Measurements from ENCODE around the gene PLA2G4B. TPM values are rescaled to one million over a fixed set of nuclear protein-coding genes. Genes with fewer than 3 reads are reported as not detected.

PLA2G4B gene
- total and polyA plus RNA-seq, 5 donors = 1.8 to 7.1 (median 5.7) TPM

DNA sequence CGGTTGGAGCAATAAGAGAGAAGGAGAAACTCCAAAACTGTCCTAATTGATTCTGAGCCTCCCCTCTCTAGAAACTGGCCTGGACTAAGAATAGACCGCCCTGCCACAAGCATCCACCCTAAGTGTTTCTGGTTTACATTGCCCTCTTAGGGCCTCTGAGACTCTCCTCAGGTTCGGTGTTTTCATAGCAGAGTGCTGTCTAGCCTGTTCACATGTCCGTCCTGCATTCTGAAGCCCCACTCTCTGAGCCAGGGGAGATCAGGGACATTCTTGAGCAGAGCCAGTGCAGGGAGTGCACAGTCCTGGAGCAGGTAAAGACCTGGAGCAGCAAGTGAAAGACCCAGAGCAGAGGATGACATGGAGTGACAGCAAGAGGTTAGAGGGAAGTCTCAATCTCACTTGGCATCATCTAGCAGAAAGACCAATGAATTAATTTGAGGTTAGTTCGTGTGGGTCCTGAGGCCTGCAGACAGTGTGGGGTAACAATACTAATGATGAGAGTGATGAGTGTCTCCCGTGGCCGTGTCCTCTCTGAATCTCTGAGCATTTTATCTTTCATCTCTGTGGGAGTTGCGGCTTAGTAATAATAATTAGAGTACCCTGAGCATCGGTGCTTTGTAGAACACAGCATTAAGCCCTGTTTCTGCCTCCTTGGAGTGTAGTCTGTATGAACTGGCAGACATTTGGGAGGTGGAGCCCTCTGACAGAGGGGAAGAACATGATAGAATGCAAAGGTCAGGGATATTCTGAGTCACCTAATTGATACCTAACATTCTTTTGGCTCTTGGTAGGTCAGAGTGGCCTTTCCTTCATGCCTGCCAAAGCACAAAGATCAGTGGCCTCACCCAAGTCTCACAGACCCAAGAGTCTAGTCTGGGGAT, 39.8 kb upstream of the PLA2G4B start:
- H3K27me3 ChIP-seq (ENCODE audit: control insufficient read depth, insufficient read depth) = no peaks in the 10 kb centered on the region
- intact Hi-C loops (cut with DNase I) = no loop called here
- H3K4me3 ChIP-seq (ENCODE audit: low read length) = no peak overlapping the region
- H3K9me3 ChIP-seq (ENCODE audit: control insufficient read depth, low read length) = no peaks in the 10 kb centered on the region
- ATAC-seq (peak in 1 of 2 donors; percentile 56), DNase-seq (no peak)
- 76% methylated on average over 9 of the region's 9 CpGs for WGBS
- H3K27ac ChIP-seq (ENCODE audit: low read length) = no peak overlapping the region
- H3K4me1 ChIP-seq (ENCODE audit: control insufficient read depth, insufficient read depth, low read length) = peaks cover 5% of the 10 kb centered on the region

DNA sequence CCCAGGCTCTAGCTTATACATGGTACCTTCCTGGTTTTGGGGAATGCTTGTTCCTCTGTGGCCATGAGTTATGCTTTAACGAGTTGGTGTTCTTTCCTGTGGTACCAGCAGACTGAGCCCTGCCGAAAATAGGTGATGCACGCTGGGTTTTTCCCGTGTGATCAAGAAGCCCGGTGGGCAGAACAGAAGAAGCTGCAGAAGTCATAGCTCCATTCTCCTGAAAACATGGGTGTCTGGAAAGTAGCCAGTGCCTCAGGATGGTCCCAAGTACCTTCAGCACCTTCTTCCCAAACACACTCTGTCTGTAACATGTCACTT, 39.2 kb upstream of the PLA2G4B start:
- no peaks in the 10 kb centered on the region for H3K9me3 ChIP-seq (ENCODE audit: control insufficient read depth, low read length)
- no peak for DNase-seq
- WGBS = 83% methylated on average over 5 of the region's 5 CpGs
- H3K4me3 ChIP-seq (ENCODE audit: low read length) = no peak overlapping the region
- intact Hi-C loops (cut with DNase I) = no loop called here
- no peak for ATAC-seq
- H3K27ac ChIP-seq (ENCODE audit: low read length) = no peak overlapping the region
- H3K4me1 ChIP-seq (ENCODE audit: control insufficient read depth, insufficient read depth, low read length) = peaks cover 6% of the 10 kb centered on the region
- no peaks in the 10 kb centered on the region for H3K27me3 ChIP-seq (ENCODE audit: control insufficient read depth, insufficient read depth)

DNA sequence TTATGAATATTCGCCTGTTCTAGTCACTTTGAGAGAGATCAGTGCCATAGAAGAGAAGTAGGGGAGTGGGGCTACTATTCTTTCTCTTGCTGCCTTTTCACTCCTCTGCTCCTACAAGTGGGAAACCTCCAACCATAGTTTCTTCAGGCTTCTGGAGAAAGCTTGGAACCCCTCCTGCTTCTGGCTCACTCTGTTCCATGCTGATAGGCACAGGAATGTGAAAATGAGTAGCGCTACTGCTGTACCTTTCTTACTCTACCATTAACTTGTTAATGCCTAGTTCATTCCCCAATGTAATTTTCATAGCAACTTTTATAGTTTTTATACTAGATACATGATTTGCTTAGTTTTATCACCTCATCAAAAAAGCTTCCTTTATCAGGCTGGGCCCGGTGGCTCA, 37.5 kb upstream of the PLA2G4B start:
- 89% methylated on average over 3 of the region's 3 CpGs for WGBS

DNA sequence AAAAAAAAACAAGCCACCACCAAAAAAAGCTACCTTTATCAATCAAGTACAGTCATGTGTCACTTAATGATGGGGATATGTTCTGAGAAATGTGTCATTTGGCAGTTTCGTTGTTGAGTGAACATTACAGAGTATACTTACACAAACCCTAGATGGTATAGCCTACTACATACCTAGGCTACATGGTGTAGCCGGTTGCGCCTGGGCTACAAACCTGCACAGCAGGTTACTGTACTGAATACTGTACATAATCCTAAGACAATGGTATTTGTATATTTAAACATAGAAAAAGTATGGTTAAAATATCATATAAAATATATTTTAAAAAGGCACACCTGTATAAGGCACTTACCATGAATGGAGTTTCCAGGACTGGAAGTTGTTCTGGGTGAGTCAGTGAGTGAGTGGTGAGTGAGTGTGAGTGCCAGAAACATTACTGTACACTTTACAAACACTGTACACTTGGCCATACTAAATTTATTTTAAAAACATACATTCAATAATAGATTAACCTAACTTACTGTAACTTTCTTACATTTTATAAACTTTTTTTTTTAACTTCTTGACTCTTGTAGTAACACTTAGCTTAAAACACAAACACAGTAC, 36.7 kb upstream of the PLA2G4B start:
- DNase-seq (no peak), ATAC-seq (no peak)
- intact Hi-C loops (cut with DNase I) = no loop called here
- H3K27ac ChIP-seq (ENCODE audit: low read length) = no peak overlapping the region
- H3K4me3 ChIP-seq (ENCODE audit: low read length) = no peak overlapping the region
- peaks cover 13% of the 10 kb centered on the region for H3K4me1 ChIP-seq (ENCODE audit: control insufficient read depth, insufficient read depth, low read length)
- H3K9me3 ChIP-seq (ENCODE audit: control insufficient read depth, low read length) = no peaks in the 10 kb centered on the region
- H3K27me3 ChIP-seq (ENCODE audit: control insufficient read depth, insufficient read depth) = no peaks in the 10 kb centered on the region
- 94% methylated on average over 3 of the region's 3 CpGs for WGBS

More for the DNA sequence above, 37.5 kb upstream of the PLA2G4B start:
- H3K27me3 ChIP-seq (ENCODE audit: control insufficient read depth, insufficient read depth) = no peaks in the 10 kb centered on the region
- intact Hi-C loops (cut with DNase I) = no loop called here
- ATAC-seq (no peak), DNase-seq (no peak)
- no peak overlapping the region for H3K4me3 ChIP-seq (ENCODE audit: low read length)
- no peaks in the 10 kb centered on the region for H3K9me3 ChIP-seq (ENCODE audit: control insufficient read depth, low read length)
- no peak overlapping the region for H3K27ac ChIP-seq (ENCODE audit: low read length)
- H3K4me1 ChIP-seq (ENCODE audit: control insufficient read depth, insufficient read depth, low read length) = peaks cover 8% of the 10 kb centered on the region

DNA sequence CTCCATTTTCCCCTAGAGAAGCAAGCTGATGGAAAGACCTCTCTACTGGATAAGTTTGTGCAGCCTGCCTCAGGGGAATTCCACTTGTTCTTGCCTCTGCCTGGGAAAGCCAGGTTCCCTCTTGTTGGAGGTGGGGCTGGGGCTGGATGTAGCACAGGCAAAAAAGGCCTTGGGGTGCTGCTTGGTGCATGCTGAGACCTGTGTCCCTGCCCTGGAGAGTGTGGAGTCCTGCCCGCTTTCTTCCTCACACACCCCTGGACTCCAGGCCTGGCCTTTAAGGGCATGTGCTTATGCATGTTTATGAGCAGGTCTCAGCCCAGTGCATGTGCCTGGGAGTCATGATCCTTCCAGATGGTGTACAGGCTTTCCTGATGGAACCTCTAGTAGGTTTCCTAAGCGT, 34.3 kb upstream of the PLA2G4B start:
- intact Hi-C loops (cut with DNase I) = no loop called here
- H3K4me3 ChIP-seq (ENCODE audit: low read length) = no peak overlapping the region
- DNase-seq (no peak), ATAC-seq (peak in 1 of 2 donors; percentile 24)
- H3K27ac ChIP-seq (ENCODE audit: low read length) = no peak overlapping the region
- peaks cover 8% of the 10 kb centered on the region for H3K4me1 ChIP-seq (ENCODE audit: control insufficient read depth, insufficient read depth, low read length)
- H3K27me3 ChIP-seq (ENCODE audit: control insufficient read depth, insufficient read depth) = no peaks in the 10 kb centered on the region
- no peaks in the 10 kb centered on the region for H3K9me3 ChIP-seq (ENCODE audit: control insufficient read depth, low read length)
- 90% methylated on average over 2 of the region's 2 CpGs for WGBS

DNA sequence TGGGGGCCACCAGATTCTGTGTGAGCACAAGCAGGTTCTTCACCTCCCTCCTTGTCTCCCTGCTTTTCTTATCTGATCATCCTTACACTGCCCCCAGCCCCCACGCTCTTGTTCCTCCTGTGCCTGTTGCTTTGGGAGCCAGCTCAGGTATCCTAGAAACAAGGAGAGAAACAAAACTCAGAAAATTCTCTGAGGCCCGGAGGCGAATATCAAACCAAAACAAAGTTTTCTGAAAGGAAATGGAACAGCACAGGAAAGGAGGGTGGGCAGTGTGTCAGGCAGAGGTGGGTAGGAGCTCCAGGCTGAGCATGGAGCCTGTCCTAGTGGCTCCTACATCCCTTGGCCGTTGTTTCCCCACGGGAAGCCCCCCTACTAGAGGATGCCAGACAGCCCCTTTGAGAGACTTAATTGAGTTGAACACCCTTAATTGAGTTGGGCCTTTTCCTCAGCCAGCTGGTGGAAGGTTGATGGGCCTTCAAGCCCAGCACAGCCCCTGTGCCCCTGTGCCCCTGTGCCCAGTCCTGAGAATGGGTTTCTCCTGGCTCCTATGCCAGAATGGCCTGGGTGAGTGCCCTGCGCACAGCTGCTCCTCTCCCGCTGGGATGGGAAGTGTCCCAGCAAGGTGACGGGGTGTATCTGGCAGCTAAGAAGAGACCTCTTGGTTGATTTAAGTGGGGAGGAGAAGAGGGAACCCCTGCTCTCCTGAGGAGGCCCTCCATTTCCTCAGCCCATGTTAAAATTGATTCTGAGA, 33.6 kb upstream of the PLA2G4B start:
- Histone ChIP-seq H3K27me3 (ENCODE audit: control insufficient read depth, insufficient read depth) (no peaks in the 10 kb centered on the region), H3K9me3 (ENCODE audit: control insufficient read depth, low read length) (no peaks in the 10 kb centered on the region), H3K4me1 (ENCODE audit: control insufficient read depth, insufficient read depth, low read length) (peaks cover 8% of the 10 kb centered on the region), H3K27ac (ENCODE audit: low read length) (no peak overlapping the region), H3K4me3 (ENCODE audit: low read length) (no peak overlapping the region)
- ATAC-seq (peak; percentile 35 to 53), DNase-seq (no peak)
- intact Hi-C loops (cut with DNase I) = no loop called here
- 72% methylated on average over 8 of the region's 8 CpGs for WGBS

DNA sequence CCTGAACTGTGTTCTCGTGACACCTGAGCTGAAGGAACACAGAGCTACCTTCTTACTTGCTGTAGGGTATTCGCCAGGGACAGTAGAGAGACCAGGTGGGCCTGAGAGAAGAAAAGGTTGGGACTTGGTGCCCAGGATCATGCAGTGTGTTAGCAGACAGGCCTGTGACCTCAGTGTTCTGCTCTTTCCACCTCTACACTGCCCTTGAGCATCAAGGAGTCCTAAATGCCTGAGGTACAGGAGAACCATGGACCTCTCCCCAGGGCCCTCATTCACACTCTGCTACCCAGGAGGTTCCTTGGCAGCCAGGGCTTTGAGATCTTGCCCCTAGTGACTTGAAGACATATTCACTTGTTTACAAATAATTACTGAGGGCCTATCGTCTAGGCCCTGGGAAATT, 32.9 kb upstream of the PLA2G4B start:
- intact Hi-C loops (cut with DNase I) = no loop called here
- ATAC-seq = no peak
- Histone ChIP-seq H3K27me3 (ENCODE audit: control insufficient read depth, insufficient read depth) (no peaks in the 10 kb centered on the region), H3K27ac (ENCODE audit: low read length) (no peak overlapping the region), H3K4me1 (ENCODE audit: control insufficient read depth, insufficient read depth, low read length) (peaks cover 8% of the 10 kb centered on the region), H3K4me3 (ENCODE audit: low read length) (no peak overlapping the region), H3K9me3 (ENCODE audit: control insufficient read depth, low read length) (no peaks in the 10 kb centered on the region)
- 88% methylated on average over 3 of the region's 3 CpGs for WGBS
- no peak for DNase-seq

DNA sequence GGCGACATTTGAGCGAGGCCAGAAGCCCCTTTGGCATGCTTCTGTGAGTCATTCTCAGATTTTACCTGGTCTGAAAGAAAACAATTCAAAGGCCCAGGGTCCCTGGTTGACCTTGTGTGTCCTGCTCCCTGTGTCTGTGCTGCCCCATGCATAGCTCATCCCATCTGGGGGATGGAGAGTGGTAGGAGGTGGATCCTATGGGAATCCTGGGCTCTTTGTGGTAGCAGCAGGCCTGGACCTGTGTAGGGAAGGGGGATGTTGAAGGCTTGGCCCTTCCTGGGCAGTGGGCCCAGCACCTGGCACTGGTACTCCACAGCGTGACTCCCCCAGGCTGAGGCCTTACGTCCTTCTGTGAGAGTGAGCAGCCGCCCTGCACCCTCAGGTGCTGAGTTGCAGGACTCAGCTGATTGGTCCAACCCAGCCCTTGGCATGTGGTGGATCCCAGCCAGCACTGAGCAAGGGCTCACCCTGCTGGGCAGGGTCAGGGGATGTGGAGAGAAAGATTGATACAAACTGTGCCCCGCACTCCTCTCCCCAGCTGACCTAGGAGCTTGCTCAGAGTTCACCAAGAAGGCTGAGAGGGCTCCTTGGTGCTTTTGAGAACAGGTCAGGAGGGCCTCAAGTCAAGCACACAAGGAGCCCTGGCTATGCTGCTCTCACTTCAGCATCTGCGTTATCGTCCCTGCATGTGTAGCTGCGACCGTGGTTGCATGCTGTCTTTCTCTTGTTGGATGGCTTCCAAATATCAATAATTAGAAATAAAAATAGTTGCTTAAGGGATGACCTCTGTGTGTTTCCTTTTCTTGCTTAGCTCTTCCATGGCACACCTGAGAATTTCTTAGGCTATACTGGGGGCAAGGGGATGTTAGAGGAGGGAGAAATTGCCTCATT, 32.1 kb upstream of the PLA2G4B start:
- peaks cover 8% of the 10 kb centered on the region for H3K4me1 ChIP-seq (ENCODE audit: control insufficient read depth, insufficient read depth, low read length)
- no peak overlapping the region for H3K4me3 ChIP-seq (ENCODE audit: low read length)
- ATAC-seq = peak; percentile 25 to 47
- H3K27ac ChIP-seq (ENCODE audit: low read length) = no peak overlapping the region
- H3K9me3 ChIP-seq (ENCODE audit: control insufficient read depth, low read length) = no peaks in the 10 kb centered on the region
- intact Hi-C loops (cut with DNase I) = no loop called here
- no peak for DNase-seq
- 79% methylated on average over 10 of the region's 10 CpGs for WGBS
- no peaks in the 10 kb centered on the region for H3K27me3 ChIP-seq (ENCODE audit: control insufficient read depth, insufficient read depth)

DNA sequence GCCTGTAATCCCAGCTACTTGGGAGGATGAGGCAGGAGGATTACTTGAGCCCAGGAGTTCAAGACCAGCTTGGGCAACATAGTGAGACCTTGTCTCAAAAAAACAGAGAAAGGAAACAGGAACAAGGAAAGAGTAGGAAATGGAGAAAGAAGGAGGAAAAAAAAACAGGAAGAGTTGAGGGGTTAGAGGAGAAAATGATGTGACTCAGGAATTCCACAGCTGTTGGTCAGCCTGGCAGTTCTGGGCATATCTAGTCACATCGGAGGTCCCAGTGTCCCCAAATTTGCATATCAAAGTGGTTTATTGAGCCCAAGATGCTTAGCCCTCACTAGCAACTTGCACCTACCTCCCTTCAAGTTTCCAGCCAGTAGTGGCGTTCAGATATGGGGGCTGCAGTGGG, 29.5 kb upstream of the PLA2G4B start:
- Histone ChIP-seq H3K27ac (ENCODE audit: low read length) (no peak overlapping the region), H3K9me3 (ENCODE audit: control insufficient read depth, low read length) (no peaks in the 10 kb centered on the region), H3K4me3 (ENCODE audit: low read length) (no peak overlapping the region), H3K27me3 (ENCODE audit: control insufficient read depth, insufficient read depth) (no peaks in the 10 kb centered on the region), H3K4me1 (ENCODE audit: control insufficient read depth, insufficient read depth, low read length) (peaks cover 8% of the 10 kb centered on the region)
- DNase-seq (no peak), ATAC-seq (no peak)
- WGBS = 87% methylated on average over 2 of the region's 2 CpGs
- intact Hi-C loops (cut with DNase I) = loop anchor here in 1 of 4 donors (2.0 kb wide), 1 partner anchor 32 kb away; no protein-coding TSS in a partner anchor

DNA sequence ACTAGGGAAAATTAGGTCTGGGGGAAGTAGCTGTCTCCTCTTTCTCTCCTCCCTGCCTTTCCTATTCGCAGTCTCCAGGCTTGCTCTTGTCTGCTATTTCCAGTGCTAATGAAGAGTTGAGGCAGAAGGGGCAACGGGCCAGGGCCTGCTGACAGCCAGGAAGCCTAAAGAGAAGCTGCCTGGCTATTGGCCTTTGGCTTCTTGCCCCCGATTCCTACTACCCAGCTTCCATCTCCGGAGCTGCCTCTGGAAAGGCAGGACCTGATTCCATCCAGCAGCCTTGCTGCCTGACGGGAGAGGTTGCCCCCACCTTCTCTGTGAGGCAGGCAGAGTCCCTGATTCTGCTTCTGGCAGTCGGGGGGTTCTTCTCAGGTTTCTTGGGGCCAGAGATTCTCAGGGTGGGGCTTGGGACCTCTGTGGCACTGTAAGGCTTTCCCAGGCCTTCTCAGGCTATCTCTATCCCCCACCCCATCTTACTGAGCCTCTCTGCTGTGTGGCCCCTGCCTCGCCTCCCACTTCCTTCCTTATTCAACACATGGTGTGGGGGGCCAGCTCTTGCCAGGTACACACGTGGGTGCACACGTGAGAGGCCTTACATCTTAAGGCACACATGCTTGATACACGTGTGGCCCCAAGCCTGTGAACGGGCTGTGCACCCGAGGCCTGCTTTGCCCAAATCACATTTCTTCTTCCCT, 29.0 kb upstream of the PLA2G4B start:
- 66% methylated on average over 12 of the region's 12 CpGs for WGBS
- no peak overlapping the region for H3K27ac ChIP-seq (ENCODE audit: low read length)
- intact Hi-C loops (cut with DNase I) = loop anchor here (2.0 to 5.0 kb wide), 3 partner anchors 33 to 37 kb away; partner anchors contain the start of gene MAPKBP1 (in 3 of the 4)
- H3K27me3 ChIP-seq (ENCODE audit: control insufficient read depth, insufficient read depth) = no peaks in the 10 kb centered on the region
- ATAC-seq = no peak
- DNase-seq = no peak
- no peak overlapping the region for H3K4me3 ChIP-seq (ENCODE audit: low read length)
- no peaks in the 10 kb centered on the region for H3K9me3 ChIP-seq (ENCODE audit: control insufficient read depth, low read length)
- peaks cover 6% of the 10 kb centered on the region for H3K4me1 ChIP-seq (ENCODE audit: control insufficient read depth, insufficient read depth, low read length)
